HG03064 (cell line): ENCODE measurements around the gene PCBP3.
"Not testable (repeated sequence)": the region's sequence is repeated elsewhere in the genome, so short reads cannot be mapped to it uniquely, and the experiment has no call there.

Source experiments
- ATAC-seq: cut with Tn5 transposase; IDR thresholded peaks from one replicate; pipeline ENCODE4 v1.9.1; 2021; ENCODE audit warnings: low read depth; ENCODE audit not compliant: unreplicated experiment

Gene PCBP3

GRCh38 chr21:45662623-45663245 lies 19.2 kb downstream of the PCBP3 start:
- not testable (repeated sequence) for ATAC-seq

GRCh38 chr21:45669382-45669781 lies 25.9 kb downstream of the PCBP3 start:
- no peak for ATAC-seq

- ATAC-seq = no peak
Observed at GRCh38 chr21:45670731-45671130, 27.2 kb downstream of the PCBP3 start.

DNA sequence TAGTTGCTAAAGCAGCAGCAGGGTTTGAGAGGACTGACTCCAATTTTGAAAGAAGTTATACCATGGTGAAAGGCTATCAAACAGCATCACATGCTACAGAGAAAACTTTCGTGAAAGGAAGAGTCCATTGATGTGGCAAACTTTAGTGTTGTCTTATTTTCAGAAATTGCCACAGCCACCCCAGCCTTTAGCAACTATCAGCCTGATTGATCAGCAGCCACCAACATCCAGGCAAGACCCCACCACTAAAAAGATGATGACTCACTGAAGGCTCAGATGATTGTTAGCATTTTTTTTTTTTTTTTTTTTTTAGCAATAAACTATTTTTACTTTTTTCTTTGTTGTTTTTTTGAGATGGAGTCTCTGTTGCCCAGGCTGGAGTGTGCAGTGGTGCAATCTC lies 35.3 kb downstream of the PCBP3 start:
- not testable (repeated sequence) for ATAC-seq

GRCh38 chr21:45680215-45680614 lies 36.7 kb downstream of the PCBP3 start:
- ATAC-seq = no peak

GRCh38 chr21:45695086-45695485 lies 51.6 kb downstream of the PCBP3 start:
- no peak for ATAC-seq

DNA sequence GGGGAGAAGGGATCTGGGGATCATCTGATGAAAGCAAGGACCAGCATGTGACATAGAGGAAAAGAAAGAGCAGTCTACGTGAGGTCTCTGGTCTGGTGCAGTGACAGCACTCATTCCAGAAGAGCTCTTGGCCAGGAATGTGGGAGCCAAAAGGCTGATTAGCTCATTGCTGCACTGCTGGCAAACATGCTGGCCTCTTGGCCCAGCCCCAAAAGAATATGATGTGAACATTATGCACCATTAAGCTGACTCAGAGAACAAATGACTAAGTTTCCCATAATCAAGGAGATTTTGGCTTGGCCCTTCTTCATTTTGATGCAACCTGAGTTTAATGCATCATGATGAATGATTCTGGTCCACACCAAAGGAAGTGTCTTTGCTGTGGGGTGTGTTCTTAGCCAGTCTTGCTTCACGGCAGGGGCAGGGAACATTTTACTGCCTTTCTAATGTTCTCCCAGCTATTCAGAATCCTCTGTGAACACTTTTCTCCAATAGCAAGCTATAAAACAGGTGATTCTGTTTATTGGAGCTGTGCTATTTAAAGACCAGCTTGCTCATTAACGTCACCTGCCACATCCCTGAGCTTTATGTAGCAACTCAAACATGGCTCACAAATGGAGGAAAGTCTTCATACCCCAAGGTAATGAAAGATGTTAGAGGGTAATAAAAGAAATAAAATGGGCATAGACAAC lies 55.1 kb downstream of the PCBP3 start:
- ATAC-seq = no peak

DNA sequence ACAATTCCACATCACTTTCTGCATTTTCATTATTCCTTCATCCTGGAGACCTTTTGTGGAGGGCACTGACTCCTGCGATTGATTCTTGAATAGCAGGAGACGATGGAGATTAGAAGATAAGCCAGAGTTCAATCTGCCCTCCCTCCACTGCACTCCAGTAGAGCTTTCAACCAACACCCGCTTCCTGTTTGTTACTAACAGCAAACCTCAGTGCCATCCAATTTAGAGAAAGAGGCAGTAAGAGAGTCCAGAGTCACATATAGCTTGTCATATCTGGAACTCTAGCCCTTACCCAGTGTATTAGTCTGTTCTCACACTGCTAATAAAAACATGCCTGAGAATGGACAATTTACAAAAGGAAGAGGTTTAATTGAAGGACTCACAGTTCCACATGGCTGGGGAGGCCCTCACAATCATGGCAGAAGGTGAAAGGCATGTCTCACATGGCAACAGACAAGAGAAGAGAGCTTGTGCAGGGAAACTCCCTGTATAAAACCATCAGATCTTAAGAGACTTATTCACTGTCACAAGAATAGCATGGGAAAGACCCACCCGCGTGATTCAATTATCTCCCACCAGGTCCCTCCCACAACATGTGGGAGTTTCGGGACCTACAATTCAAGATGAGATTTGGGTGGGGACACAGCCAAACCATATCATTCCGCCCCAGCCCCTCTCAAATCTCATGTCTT lies 55.9 kb downstream of the PCBP3 start:
- no peak for ATAC-seq

DNA sequence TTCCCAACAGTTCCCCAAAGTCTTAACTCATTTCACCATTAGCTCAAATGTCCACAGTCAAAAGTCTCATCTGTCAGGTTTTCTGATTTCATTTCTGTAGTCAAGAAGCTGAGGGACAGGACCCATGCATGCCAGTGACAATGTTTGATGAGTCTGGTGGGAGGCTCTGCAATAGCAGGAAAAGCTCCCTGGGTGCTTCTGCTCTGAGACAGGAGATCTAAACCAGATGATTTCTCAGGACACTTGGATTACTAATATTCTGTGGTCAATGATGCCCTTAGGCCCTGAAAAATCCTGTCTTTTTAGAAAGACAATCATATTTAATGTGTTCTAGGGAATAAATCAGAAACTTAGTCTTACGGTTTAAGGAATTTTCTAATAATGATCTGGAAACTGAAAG lies 56.4 kb downstream of the PCBP3 start:
- no peak for ATAC-seq

DNA sequence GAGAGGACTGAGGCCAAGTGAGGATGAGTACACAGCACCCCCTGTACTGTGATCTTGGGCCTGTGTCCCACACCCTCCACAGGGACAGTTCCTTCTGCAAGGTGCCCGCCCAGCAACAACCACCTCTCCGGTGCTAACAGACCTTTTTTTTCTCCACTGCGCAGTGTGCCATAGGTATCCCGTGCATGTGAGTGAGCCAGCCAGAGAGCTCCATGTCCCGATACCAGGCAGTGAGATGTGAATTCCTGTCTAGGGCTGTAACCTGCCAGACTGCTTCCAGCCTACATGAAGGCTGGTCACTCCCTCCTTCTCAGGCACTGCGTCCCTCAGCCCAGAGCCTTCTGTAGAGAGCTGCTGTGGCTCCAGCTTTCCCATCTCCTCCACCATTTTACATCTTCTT lies 56.9 kb downstream of the PCBP3 start:
- no peak for ATAC-seq

DNA sequence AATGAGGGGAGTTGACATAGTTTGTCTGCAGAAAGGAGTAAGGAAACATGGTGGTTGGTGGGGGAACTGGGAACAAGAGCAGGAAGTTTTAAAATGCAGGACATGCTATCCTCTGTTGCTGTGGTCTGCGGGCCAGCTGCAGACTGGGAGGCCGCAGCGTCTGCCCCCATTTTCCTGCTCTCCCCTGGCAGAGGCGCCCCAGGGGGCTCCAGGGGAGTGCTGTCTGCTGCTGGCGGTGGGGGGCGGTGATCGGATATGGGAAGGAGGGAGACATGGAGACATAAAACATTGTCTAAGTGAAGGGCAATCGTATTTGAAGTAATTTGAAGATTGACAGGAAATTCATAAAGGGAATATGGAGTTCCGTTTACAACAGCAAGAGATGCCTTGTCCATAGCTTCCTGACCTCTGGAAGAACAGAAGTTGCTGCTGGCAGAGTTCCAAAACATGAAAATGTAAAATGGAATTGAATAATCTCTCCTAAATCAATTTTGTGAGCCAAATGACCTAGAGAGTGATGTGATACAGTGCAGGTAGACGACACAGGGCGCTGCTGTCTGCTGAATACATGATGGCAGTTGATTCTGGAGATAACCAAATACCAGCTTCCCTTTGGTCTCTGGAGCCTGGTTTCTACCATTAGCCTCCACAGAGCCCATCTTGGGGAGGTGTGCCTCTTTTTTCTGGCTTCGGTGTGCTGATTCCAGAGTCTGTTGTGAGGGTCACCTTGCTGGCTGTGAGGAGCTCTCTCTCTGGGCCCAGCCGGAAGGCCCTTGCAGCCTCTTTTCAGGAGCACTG lies 61.0 kb downstream of the PCBP3 start:
- ATAC-seq = no peak

DNA sequence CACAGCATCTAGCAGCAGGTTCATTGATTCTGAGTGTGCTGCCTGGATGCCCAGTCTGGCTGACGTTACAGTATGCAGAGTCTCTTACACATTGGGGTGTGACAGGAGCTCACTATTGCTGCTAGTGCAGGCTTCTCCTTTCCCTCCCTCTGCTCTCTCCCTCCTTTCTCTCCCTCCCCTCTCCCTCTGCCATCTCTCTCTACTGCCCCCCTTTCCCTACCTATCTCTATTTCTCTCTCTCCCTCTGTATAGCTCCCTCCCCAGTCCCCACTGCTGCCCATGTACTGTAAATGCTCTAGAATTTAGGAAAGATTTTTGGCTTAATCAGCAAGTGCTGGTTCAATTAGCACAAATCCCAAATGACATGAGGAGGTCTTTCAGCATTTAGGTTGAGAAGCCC lies 62.8 kb downstream of the PCBP3 start:
- ATAC-seq = no peak

- ATAC-seq = no peak
Observed at GRCh38 chr21:45709173-45709572, 65.6 kb downstream of the PCBP3 start.

- ATAC-seq = no peak
Observed at GRCh38 chr21:45709696-45710268, 66.3 kb downstream of the PCBP3 start.

DNA sequence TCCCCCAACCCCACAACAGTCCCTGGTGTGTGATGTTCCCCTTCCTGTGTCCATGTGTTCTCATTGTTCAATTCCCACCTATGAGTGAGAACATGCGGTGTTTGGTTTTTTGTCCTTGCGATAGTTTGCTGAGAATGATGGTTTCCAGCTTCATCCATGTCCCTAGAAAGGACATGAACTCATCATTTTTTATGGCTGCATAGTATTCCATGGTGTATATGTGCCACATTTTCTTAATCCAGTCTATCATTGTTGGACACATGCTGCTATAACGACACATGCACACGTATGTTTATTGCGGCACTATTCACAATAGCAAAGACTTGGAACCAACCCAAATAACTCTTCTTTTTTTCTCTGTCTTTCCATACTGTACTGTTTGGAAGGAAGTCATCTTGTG lies 66.8 kb downstream of the PCBP3 start:
- ATAC-seq = not testable (repeated sequence)

- ATAC-seq = no peak
Observed at GRCh38 chr21:45713613-45714012, 70.1 kb downstream of the PCBP3 start.

DNA sequence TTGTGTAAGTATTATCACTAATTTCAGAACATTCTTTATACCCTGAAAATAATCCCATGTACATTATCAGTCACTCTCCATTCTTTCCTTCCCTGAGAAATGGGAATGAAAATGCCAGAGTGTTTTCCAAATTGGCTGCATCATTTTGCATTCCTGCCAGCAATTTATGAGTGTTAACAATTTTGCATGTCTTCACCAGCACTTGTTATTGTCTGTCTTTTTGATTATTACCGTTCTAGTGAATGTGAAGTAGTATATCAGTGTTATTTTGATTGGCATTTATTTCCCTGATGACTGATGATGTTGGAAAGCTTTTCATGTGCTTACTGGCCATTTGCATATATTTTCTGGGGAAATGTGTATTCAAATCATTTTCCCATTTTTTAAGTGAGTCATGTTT lies 71.9 kb downstream of the PCBP3 start:
- no peak for ATAC-seq

DNA sequence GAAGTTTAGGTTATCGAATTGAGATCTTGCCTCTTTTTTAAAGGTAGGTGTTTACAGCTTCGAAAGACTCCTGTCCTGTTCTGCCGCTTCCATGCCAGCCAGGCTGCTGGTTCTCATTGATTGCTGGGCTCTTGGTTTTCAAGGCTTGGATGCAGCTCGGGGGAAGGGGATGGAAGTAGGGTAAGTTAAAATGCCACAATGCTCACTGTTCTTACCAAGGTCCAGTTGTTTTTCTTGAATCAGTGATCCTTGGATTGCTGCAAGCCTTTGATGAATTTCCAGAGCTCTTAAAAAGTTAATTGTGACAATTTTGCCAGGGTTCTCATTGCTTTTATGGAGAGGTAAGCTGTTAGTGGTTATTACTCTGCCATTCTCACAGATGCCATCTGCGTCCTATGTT lies 74.9 kb downstream of the PCBP3 start:
- ATAC-seq = no peak

DNA sequence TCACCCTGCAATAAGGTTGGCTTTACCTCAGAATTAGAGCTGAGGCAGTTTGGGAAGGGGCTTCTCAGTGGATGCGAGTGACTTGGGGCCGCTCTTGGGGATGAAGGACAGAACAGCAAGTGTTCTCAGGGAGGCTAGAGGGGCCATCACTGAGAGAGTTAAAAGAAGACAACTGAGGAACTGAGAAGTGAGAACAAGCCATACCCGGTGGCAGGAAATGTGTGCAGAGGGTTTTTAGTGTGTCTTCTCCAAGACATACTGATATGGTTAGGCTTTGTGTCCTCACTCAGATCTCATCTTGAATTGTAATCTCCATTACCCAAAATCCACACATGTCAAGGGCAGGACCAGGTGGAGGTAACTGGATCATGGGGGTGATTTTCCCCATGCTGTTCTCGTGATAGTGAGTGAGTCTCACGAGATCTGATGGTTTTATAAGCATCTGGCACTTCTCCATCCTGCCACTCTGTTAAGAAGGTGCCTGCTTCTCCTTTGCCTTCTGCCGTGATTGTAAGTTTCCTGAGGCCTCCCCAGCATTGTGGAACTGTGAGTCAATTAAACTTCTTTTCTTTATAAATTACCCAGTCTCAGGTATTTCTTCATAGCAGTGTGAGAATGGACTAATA lies 75.8 kb downstream of the PCBP3 start:
- ATAC-seq = no peak

DNA sequence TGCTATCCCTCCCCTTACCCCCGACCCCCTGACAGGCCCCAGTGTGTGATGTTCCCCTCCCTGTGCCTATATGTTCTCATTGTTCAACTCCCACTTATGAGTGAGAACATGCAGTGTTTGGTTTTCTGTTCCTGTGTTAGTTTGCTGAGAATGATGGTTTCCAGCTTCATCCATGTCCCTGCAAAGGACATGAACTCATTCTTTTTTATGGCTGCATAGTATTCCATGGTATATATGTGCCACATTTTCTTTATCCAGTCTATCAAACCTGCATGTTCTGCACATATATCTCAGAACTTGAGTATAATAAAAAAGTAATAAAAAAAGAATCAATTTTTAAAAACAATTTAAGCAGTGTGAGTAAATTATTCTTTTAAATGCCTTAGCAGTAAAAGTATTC lies 76.7 kb downstream of the PCBP3 start:
- not testable (repeated sequence) for ATAC-seq
